GM12801 (cell line): Measurements from ENCODE around the gene FAM236C.
"Not testable (repeated sequence)": the region's sequence is repeated elsewhere in the genome, so short reads cannot be mapped to it uniquely, and the experiment has no call there.

Source experiments
- CTCF ChIP-seq: IDR thresholded peaks from one replicate; pipeline ENCODE4 v1.5.1; 2011; ENCODE audit warnings: control low read depth; ENCODE audit not compliant: insufficient read length; ENCODE audit errors: extremely low read depth

FAM236C gene

GRCh38 chrX:72912315-72912714 is at the start of gene FAM236C:
Gene FAM236C (plus strand): TSS chrX:72912615. CDS start chrX:72912715, 100 bp downstream.
- not testable (repeated sequence) for TF ChIP-seq CTCF

- TF ChIP-seq CTCF, result not testable (repeated sequence)
Measured at GRCh38 chrX:72937906-72938305, 25.5 kb downstream of the FAM236C start, which contains the start of gene FAM236A. Gene FAM236A (plus strand): TSS chrX:72938206. CDS start chrX:72938263, 57 bp downstream.

- TF ChIP-seq CTCF, result not testable (repeated sequence)
Measured at GRCh38 chrX:72943819-72944169, 31.4 kb downstream of the FAM236C start, which contains the start of gene DMRTC1. Gene DMRTC1 (minus strand): TSS chrX:72943837. CDS start chrX:72875694, 68,143 bp downstream.
